ENCODE measurements around the gene UBAC2. TPM values are rescaled to one million over a fixed set of nuclear protein-coding genes. Genes with fewer than 3 reads are reported as not detected.

The UBAC2 gene
- polyA plus RNA-seq, 3 donors, result 59.6 to 113 (median 96.7) TPM

DNA sequence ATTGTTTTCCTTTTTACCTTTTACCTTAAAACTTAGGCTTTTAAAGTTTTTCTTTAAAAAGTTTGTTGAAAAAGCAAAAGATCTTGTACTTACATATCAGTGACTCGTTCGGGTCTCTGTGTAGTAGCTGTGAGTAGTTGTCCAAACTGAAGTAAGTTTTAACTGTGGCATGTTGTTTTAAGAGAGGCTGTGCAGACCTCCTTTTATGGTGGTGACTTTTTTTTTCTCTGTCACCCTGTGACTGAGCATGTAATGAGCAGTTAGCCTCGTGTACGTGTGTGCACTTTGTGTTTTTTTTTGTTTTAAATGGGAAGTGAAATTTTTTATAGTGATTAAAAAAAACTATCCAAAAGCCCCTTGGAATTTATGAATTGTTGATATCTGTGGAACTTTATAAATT lies 106.6 kb downstream of the UBAC2 start, which contains the start of gene GPR183:
Gene GPR183 (minus strand): TSS at position 153 of the 400 bp plus-strand sequence. CDS start 11,254 bp downstream, outside the sequence.
- no CpG with 5 or more reads among the region's 4 CpGs for WGBS (ENCODE audit: insufficient coverage)
- intact Hi-C loops (cut with micrococcal nuclease), result loop anchor here in 1 of 2 donors (2.0 kb wide), 1 partner anchor 24 kb away; no protein-coding TSS in a partner anchor
- DNase-seq, result peak; percentile 82 to 92 (median 85)
- Mint-ChIP-seq H3K27me3 (ENCODE audit: low read depth in 3 of 3) (peaks cover 0 to 1% (median 0%) of the 10 kb centered on the region in 3 donors), H3K4me3 (peak within 1 kb of the TSS; percentile 70 to 91), H3K9me3 (no peaks in the 10 kb centered on the region), H3K36me3 (peaks cover 41 to 61% of the 10 kb centered on the region in 2 donors), H3K27ac (peak within 1 kb of the TSS; percentile 80 to 99 (median 97)), H3K4me1 (peaks cover 79% of the 10 kb centered on the region)
- no peaks in the 10 kb centered on the region for H3K27me3 ChIP-seq (ENCODE audit: control insufficient read depth in 2 of 2, insufficient read depth in 2 of 2, low read length in 2 of 2)
- peaks cover 0 to 9% of the 10 kb centered on the region in 2 donors for H3K36me3 ChIP-seq (replicated peaks in 1 of 2; ENCODE audit: control insufficient read depth in 1 of 2, insufficient read depth in 2 of 2, low read length in 2 of 2)
- peak within 1 kb of the TSS; percentile 73 for H3K4me2 ChIP-seq (replicated peaks; ENCODE audit: extremely low read depth, low read length, poor library complexity, severe bottlenecking)
- TF ChIP-seq, protein P1, sequence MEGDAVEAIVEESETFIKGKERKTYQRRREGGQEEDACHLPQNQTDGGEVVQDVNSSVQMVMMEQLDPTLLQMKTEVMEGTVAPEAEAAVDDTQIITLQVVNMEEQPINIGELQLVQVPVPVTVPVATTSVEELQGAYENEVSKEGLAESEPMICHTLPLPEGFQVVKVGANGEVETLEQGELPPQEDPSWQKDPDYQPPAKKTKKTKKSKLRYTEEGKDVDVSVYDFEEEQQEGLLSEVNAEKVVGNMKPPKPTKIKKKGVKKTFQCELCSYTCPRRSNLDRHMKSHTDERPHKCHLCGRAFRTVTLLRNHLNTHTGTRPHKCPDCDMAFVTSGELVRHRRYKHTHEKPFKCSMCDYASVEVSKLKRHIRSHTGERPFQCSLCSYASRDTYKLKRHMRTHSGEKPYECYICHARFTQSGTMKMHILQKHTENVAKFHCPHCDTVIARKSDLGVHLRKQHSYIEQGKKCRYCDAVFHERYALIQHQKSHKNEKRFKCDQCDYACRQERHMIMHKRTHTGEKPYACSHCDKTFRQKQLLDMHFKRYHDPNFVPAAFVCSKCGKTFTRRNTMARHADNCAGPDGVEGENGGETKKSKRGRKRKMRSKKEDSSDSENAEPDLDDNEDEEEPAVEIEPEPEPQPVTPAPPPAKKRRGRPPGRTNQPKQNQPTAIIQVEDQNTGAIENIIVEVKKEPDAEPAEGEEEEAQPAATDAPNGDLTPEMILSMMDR (IDR thresholded peaks at IDR 0.05), result no peak
- peaks cover 78 to 89% of the 10 kb centered on the region in 2 donors for H3K4me1 ChIP-seq (ENCODE audit: control insufficient read depth in 1 of 2, insufficient read depth in 2 of 2, low read length in 2 of 2)
- H3K4me3 ChIP-seq (replicated peaks in 1 of 3; ENCODE audit: low read depth in 2 of 3, low read length in 3 of 3), result peak within 1 kb of the TSS; percentile 13 to 92 (median 74)
- H3K9me3 ChIP-seq (replicated peaks in 1 of 2; ENCODE audit: control insufficient read depth in 1 of 2, insufficient read depth in 1 of 2, low read length in 2 of 2), result no peaks in the 10 kb centered on the region
- peaks cover 34% of the 10 kb centered on the region for H4K20me1 ChIP-seq (ENCODE audit: insufficient read depth, low read length)
- peak within 1 kb of the TSS; percentile 41 to 99 for H3K27ac ChIP-seq (ENCODE audit: low read depth in 1 of 2, low read length in 2 of 2)
- H3K79me2 ChIP-seq (ENCODE audit: insufficient read depth, low read length), result peaks cover 90% of the 10 kb centered on the region
- peak within 1 kb of the TSS; percentile 63 for H3K9ac ChIP-seq (ENCODE audit: insufficient read depth, low read length, poor library complexity, severe bottlenecking)
- no peak within 1 kb of the TSS for H2AFZ ChIP-seq (ENCODE audit: insufficient read depth, low read depth, low read length, poor library complexity, severe bottlenecking)

DNA sequence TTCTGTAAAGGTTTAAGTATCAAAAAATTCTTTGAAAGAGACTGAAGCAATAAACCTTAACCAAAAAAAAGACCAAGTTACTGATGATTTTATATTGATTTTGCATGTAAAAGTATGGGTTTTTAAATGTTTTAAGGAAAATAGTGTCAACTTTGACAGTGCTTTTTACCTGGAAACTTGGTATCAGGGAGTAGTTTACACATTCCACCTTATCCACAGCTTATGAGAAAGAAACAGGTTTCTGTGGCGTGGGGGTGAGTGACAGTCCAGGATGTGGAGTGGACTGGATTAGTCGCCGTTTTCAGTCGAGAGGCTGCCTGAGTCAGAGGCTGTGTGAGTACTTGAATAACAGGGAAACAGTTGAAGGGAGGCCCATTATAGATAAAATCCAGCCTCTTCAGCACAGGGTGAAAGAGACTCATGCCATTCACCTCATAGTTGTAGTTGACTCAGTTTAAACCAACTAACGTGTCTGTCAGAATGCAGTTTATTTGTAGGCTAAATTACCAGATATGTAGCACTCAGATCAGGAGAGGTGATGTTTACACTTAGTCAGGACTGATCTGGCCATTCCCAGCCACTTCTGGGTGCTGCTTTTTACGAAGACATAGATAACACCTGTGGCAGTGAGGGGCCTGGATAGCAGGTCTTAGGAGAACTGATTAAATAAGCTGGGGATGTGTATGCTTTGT lies 107.1 kb downstream of the UBAC2 start:
- H3K79me2 ChIP-seq (ENCODE audit: insufficient read depth, low read length), result peaks cover 84% of the 10 kb centered on the region
- H3K9ac ChIP-seq (ENCODE audit: insufficient read depth, low read length, poor library complexity, severe bottlenecking), result peak overlapping the region; percentile 63

More for the DNA sequence above, 107.1 kb downstream of the UBAC2 start:
- TF ChIP-seq, protein P1 (IDR thresholded peaks at IDR 0.05), result no peak
- Histone ChIP-seq H3K4me1 (ENCODE audit: control insufficient read depth in 1 of 2, insufficient read depth in 2 of 2, low read length in 2 of 2) (peaks cover 77 to 88% of the 10 kb centered on the region in 2 donors), H3K4me2 (replicated peaks; ENCODE audit: extremely low read depth, low read length, poor library complexity, severe bottlenecking) (peak overlapping the region; percentile 73), H4K20me1 (ENCODE audit: insufficient read depth, low read length) (peaks cover 30% of the 10 kb centered on the region), H3K4me3 (replicated peaks in 1 of 3; ENCODE audit: low read depth in 2 of 3, low read length in 3 of 3) (no peak overlapping the region), H3K27me3 (ENCODE audit: control insufficient read depth in 2 of 2, insufficient read depth in 2 of 2, low read length in 2 of 2) (no peaks in the 10 kb centered on the region), H2AFZ (ENCODE audit: insufficient read depth, low read depth, low read length, poor library complexity, severe bottlenecking) (no peak overlapping the region), H3K9me3 (replicated peaks in 1 of 2; ENCODE audit: control insufficient read depth in 1 of 2, insufficient read depth in 1 of 2, low read length in 2 of 2) (no peaks in the 10 kb centered on the region), H3K27ac (ENCODE audit: low read depth in 1 of 2, low read length in 2 of 2) (peak overlapping the region; percentile 41 to 99), H3K36me3 (replicated peaks in 1 of 2; ENCODE audit: control insufficient read depth in 1 of 2, insufficient read depth in 2 of 2, low read length in 2 of 2) (peaks cover 0 to 8% of the 10 kb centered on the region in 2 donors)
- 24% methylated on average over 3 of the region's 6 CpGs for WGBS (ENCODE audit: insufficient coverage)
- Mint-ChIP-seq H3K9me3 (no peaks in the 10 kb centered on the region), H3K27ac (peak overlapping the region; percentile 80 to 99 (median 97)), H3K27me3 (ENCODE audit: low read depth in 3 of 3) (peaks cover 0 to 1% (median 0%) of the 10 kb centered on the region in 3 donors), H3K36me3 (peaks cover 44 to 62% of the 10 kb centered on the region in 2 donors), H3K4me3 (peak overlapping the region in 1 of 2 donors; percentile 91), H3K4me1 (peaks cover 79% of the 10 kb centered on the region)
- intact Hi-C loops (cut with micrococcal nuclease), result loop anchor here in 1 of 2 donors (2.0 kb wide), 1 partner anchor 25 kb away; no protein-coding TSS in a partner anchor
- peak; percentile 79 to 90 (median 83) for DNase-seq

All from CD14-positive monocyte (primary cell).